GM19035 (cell line): ENCODE results near the gene CD248.

Experiments used
- ATAC-seq: cut with Tn5 transposase; IDR thresholded peaks from one replicate; pipeline ENCODE4 v1.9.1; 2021; ENCODE audit not compliant: unreplicated experiment

CD248 gene

DNA sequence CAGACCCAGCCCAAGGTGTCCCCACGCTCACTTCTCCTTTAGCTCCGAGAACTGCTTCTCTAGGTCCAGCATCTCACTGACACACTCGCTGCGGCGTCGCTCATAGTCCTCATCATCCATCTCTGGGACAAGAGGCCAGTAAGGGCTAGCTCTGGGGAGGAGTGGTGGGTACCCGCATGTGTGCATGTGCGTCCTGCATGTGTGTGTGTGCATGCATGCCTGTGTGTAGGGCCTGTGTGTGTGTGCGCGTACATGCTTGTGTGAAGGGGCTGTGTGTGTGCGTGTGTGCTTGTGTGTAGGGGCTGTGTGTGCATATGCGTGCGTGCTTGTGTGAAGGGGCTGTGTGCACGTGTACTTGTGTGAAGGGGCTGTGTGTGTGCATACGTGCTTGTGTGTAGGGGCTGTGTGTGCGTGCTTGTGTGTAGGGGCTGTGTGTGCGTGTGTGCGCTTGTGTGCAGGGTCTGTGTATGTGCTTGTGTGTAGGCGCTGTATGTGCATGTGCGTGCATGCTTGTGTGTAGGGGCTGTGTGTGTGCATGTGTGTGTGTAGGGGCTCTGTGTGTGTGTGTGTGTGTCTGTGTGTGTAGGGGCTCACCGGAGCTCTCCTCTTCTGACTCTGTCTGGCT lies 24.8 kb upstream of the CD248 start:
- no peak for ATAC-seq

- ATAC-seq: no peak
Observed at GRCh38 chr11:66340596-66341501, 24.0 kb upstream of the CD248 start.

DNA sequence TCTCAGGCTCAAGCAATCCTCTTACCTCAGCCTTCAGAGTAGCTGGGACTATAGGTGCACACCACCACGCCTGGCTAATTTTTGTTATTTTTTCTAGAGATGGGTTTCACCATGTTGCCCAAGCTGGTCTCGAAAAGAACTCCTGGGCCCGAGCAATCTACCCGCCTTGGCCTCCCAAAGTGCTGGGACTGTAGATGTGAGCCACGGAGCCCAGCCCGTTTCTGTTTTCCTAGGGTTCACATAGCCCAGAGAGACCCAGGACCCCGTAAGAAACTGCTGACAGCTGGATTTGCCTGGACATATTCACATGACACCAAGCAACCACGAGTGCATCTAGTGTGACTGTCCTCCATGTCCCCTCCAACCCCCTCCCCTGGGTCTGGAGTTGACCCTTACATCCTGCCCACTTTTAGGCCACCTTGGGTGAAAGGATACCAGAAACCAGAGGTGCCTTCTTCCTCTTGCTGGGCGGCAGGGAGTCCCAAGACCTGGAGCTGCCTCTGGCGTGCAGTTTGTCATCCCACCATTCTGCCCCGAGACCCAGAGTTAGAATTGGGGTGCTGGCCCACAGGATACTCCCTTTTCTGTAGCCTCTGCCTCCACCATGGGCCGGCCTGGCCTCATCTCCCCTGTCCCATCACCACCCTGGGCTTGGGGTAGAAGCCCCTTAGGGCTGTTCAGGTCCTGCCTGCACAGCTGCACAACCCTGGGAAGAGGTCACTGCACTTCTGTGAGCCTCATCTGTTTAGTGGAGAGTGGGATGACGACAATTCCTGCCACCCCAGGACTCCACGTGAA lies 23.0 kb upstream of the CD248 start:
- ATAC-seq: no peak

DNA sequence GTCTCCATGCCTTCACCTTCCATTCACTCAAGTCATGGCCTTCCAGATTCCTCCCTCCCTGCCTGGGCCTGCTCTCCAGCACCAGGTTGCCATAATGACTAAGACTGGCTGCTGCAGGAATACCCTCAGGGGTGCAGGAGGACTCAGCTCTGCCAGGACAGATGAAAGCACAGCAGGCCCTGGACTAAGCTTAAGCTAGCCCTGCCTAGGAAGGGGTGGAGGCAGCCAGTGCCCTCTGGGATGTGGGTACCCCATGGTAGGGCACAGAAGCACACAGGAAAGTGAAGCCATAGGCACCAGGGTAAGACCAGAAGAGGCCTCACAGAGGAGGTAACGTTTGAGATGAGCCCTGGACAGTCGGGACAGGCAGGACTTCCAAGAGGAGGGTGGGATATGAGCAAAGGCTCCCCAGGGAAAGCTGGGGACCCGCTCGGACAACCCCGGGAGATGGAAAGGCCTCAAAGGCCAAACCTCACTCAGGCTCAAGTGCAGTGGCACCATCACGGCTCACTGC lies 22.4 kb upstream of the CD248 start:
- no peak for ATAC-seq

DNA sequence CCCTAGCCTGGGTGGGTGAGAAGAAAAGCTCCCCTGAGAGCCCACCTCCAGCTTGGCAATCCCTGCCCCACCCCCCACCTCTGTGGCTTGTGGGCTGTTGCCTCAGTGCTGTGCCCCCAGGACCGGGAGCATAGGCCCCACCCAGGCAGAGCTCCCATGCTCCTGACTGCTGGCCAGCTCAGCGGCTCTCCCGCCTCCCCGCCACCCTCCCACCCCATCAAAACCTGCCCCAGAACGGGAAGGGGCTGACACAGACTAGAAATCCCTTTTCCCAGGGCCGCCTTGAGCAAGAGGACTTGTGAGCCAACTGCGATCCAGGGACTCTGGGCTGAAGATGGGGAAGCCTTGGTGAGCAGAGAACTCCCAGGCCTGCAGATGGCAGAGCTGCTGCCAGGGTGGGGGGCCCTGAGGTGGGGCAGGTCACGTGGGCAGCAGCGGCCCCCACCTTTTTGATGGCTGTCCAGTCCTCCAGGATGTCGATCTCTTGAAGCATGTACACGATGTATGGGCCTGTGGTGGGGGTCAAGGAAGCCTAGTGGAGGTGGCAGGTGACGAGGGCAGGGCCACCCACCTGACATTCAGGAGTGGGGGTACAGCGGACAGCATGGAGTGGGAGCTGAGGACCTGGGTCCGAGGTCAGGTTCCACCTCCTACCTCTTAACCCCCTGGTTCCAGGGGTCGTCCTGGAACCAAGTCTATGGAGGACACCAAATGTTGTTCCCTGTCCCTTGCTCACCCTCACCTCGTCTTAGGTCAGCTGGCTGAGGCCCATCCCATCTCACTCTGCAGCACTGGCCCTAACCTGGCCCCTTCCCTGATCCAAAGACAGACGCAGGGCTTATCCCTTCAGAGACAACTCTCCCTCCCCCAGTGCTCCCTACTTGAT lies 21.7 kb upstream of the CD248 start:
- ATAC-seq: no peak

GRCh38 chr11:66337103-66337899 lies 20.5 kb upstream of the CD248 start:
- no peak for ATAC-seq

DNA sequence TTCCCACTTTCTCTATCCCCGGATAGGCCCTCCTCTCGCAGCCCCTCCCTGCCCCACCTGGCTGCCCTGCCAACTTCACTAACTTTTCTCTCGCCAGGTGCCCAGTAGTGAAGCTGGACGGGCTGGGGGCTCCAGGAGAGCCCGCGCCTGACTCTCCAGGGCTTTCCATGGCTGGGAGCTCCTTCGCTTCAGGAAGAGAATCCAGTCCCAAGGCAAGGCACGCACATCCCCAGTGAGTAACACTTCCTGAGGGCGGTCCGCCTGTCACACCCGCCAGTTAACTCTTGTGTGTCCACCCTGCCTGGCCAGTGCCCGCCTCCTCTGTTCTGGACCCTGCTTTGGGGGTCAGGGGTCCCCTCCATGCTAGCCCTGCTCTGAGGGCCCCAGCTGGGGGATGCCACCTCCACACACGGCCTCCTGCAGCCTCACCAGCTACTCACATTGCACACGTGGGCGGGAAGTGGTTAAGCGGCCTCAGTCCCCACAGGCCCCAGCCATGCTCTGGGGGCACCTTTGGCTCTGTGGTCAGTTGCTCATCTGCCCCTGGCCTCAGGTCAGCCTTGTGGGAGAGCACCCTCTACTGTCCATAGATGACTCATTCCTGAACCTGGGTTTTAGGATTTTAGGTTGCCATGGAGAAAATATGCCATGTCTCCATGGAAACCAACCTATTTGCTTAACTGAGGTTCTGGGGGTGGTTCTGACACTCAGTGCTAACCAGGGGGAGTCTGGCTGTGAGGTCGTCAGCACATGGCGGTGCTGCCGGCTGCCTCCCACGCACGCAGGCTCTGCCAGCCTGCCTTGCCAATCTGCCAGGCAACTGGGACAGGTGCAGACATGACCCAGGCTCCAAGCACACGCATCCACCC lies 19.6 kb upstream of the CD248 start, which contains the start of gene RIN1:
Gene RIN1, minus strand, starts transcription at position 201 of the 869 bp plus-strand sequence. Its CDS starts 32 bp downstream, at position 169.
- peak; percentile 67 for ATAC-seq

GRCh38 chr11:66335531-66336233 lies 18.8 kb upstream of the CD248 start:
- no peak for ATAC-seq

DNA sequence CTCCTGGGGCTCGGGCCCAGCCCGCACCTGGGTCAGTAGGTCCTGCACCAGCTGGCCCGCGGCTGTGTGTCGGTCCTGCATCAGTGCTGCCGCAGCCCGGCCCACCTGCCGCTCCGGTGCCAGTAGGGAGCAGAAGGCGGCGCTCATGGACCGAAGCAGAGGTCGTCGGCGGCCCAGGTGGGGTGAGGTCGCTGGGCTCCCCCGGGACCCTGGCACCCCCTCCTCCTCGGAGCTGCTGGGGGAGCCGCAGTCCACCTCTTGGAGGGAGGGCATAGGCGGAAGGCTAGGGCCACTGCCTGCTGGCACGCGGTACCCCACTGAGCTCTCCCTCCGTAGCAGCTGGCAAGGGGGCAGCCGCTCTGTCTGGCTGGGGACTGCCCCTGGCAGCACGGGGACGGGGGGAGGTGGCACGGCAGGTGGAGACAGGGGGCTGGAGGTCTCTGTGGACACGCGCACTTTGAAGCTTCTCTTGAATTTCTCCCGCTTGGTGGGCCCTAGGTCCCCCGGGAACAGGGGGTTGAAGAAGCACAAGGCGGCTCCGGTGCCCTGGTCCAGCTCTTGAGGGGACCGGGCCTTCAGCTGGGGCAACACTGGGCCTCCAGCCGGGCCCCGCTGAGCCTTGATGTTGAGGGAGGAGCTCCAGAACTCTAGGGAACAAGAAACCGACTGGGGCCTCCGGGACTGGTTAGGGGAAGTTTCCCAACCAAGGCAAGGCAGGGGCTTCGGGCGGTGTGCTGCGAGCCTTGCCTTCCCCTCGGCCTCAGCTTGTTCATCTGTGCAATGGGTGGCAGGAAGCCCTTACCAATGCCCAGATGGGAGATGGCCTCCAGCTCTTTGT lies 18.0 kb upstream of the CD248 start:
- ATAC-seq: no peak

DNA sequence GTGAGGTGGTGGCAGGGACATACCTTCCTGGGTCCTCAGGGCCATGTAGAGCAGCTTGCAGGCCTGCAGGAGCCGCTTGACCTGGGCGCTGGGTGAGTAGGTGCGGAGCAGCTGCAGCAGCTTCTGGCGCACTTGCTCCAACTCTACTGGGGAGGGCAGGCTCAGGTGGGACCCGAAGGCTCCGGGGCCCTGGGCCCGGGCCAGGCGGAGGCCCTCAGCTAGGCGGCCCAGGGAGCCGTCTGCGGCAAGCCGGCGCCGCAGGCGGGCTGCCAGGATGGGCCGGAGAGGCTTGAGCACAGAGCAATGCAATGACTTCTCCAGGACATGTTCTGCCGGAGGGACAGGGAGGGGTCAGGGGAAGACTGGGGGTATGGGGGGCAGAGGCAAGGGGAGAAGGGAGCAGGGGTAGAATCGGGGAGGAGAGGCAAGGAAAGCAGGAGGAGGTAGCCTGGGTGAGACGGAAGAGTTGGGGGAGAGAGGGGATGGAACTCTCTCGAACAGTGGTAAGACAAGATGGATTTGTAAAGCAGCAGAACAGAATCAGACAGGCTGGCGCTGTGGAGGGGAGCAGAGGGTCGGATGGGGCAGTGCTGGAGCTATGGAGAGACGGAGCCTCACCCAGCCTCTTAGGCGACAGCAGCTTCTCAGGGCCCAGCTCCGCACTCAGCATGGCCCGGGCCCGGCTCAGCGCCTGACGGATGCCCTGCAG lies 17.2 kb upstream of the CD248 start:
- ATAC-seq: no peak

- ATAC-seq: no peak
Observed at GRCh38 chr11:66333220-66333877, 16.5 kb upstream of the CD248 start.

DNA sequence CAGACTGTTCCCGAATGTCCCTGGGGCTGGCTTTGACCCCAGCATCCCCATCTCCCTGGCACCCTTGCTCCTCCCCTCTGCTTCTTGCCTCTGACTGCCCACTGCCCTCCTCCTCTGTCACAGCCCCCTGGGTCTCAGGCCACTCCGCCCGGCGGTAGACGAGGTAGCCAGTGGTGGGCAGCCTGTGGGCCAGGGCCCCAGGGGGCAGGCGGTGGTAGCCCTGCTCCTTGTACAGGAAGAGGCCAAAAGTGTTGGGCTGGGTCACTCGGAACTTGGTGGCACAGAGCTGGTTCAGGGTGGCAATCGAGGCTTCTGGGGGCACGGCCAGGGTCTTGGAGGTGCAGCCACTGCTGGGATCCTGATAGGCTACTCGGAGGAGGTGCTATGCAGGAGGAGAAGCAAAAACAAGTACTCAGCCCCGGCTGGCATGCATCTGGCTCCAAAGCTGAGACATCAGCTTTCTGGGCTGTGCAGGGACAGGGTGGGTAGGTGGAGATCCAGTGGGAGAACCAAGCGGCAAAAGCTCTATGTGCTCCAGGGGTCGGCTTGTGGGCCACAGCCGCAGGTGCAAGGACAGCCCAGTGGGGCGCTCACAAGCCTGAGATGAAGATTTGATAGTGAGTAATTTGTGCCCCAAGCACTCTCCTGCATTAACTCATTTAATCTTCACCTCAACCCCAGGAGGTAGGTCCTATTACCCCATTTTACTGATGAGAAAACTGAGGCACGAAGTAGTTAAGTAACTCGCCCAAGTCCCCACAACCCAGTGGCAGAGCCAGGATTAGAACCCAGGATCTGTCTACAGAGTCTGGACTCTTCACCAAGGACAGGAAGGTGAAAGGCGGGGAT lies 15.8 kb upstream of the CD248 start:
- ATAC-seq: no peak

DNA sequence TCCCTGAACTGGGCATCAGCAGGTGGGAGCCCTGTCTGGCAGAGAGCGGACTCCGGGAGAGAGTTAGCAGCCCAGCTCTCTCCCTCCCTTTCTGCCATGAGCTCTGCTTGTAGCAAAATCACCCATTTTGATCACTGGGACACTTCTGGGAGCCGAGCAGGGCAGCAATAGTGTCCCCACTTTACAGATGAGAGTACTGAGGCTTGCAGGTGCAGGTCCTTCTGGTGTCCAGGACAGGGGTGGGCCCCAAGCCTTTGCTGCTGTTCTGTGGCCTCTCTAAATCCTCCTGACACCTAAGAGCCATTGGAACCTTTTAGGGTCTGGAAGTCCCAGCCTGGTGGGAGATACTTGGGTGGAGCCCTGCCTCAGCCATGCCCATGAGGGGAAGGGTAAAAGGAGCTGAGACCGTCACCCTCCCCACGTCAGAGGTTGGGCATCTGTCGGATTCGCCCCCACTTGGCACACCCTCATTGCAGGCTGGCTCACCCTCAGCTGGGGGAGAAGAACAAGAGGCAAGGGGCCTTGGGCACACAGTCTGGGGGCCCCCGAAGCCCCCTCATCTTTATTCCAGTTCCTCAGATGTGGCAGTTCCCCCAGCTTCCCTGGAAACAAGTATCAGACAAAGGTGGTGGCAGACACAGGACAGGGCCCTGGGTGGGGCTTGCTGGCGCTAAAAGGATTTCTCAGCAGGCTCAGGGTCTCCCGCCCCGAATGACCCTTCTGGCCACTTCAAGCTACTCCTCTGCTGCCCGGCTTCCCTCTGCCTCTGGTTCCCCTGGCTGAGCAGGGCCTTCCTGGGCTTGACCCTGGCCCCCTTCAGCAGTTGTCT lies 14.9 kb upstream of the CD248 start:
- ATAC-seq: no peak

DNA sequence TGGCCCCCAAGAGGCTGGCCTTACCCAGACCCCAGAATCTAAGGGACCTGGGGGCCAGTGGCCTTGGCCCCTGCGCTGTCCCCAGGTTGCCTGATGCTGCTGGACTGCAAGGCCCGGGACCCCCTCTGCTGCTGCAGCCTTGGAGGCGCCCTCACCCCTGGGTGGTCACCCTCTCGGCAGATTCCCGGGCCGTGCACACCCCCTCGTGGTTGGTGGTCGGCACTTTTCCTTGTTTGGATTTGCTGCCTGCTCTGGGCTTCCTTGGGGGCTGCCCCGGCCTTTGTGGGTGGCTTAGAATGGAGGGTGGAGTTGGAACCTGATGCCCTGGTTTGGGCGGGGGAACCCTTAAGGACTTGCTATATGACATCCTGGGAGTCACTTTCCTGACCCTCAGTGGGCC lies 14.1 kb upstream of the CD248 start:
- no peak for ATAC-seq
